ENCODE results near the gene MRPS12. TPM values are rescaled to one million over a fixed set of nuclear protein-coding genes. Genes with fewer than 3 reads are reported as not detected.

MRPS12 gene
- polyA plus RNA-seq, 4 donors, result 17.7 to 37.4 (median 26.9) TPM

DNA sequence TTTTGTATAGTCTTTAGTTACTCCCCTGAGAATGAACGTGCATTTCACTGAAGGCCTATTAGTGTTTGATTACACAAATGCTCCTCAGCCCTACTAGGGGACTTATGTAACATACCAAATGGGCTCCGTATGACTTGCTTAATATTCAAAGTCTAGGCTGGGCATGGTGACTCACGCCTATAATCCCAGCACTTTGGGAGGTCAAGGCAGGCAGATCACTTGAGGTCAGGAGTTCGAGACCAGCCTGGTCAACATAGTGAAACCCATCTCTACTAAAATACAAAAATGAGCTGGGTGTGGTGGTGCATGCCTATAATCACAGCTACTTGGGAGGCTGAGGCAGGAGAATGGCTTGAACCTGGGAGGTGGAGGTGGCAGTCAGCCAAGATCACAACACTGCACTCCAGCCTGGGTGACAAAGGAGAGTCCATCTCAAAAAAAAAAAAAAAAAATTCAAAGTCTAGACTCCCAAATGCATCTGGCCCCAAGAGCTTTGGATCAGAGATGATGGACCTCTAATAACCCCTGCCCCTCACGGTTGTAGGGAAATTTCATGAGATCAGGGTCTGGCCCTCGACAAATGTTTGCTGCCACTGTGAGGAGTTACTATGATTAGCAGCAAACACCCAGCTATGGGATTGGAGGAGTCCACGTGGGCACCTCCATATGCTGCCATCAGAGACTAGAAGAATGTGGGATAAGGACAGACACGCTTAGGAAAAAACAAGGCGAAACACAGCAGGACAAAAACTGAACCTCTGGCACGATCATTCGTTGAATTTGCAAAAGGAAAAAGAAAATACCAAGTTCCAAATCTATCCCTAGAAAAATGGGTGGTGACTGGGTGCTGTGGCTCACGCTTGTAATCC lies 40.2 kb downstream of the MRPS12 start:
- DNase-seq (ENCODE audit: low read depth in 4 of 4, low spot score in 2 of 4), result no peak

DNA sequence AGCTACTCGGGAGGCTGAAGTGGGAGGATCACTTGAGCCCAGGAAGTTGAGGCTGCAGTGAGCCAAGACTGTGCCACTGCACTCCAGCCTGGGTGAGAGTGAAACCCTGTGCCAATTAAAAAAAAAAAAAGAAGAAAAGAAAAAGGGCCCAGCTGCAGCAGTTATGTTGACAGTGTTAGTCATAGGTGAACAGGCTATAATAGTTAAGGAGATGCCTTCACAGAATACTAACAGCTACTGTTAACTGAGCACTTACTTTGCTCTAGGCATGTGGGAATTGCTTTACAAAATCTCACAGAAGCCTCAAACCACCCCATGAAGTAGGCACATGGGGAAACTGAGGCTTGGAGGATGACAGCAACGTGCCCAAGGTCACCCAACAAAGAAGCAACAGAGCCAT lies 40.9 kb downstream of the MRPS12 start:
- no peak for DNase-seq (ENCODE audit: low read depth in 4 of 4, low spot score in 2 of 4)

DNA sequence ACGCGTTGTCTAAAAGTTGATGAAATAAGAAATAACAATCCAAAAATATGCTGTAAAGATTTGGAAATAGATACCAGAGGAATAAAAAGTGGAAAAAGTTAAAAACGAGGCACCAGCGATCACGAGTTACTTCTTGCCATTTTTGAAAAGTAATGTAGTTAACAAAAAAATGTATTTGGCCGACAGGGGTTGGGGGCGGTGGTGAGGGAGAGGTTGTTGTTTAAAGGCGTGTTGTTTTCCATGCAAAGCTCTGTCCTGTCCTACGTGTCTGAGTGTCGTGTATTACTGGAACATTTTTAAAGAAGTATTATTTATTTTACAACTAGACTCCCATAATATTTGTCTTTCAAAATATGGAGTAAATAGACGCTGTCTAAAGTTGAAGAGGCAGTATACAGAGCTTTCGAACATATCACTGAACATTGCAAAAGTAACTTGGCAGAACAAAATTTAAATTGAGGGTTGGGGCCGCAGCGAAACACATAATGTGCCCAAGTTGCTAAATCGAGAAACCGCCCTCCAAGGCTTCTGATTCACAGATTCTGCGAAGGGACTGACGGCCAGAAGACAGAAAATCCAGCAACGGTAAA lies 44.0 kb downstream of the MRPS12 start:
- peak in 1 of 4 donors; percentile 59 for DNase-seq (ENCODE audit: low read depth in 4 of 4, low spot score in 2 of 4)

DNA sequence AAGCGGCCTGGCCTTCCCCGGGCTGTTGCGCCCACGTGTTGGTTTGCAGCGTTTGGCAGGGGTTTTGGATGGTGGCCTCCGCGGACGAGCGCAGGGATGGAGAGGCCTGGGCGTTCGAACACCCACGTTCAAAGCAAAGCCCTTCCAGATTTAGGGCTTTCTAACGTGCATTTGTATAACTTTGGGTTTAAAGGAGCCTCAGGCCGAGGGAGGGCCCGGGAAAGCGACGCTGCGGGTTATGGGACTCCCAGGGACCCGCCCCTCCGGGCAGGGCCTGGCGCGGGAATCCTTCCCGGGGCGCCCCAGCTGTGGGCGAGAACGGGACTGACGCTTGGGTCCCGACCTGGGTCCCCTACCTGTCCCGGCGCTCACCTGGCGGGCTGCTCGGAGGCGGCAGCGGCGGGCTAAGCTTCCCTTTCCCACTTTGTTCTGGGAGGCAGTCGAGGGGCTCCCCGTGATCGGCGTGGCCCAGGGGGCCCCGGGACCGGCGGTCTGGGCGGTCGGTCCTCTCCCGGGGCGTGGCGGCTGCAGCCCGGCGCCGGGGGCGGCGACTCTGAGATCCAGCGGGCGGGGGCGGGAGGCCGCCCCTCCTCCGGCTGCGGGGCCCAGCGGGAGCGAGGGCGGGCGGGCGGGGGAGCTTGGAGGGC lies 44.6 kb downstream of the MRPS12 start, which contains the start of gene FBXO17:
TSS of gene FBXO17 (minus strand) at position 529 of the 647 bp plus-strand sequence. CDS start 25,423 bp downstream, outside the sequence.
- peak in 3 of 4 donors; percentile 55 to 66 (median 56) for DNase-seq (ENCODE audit: low read depth in 4 of 4, low spot score in 2 of 4)

DNA sequence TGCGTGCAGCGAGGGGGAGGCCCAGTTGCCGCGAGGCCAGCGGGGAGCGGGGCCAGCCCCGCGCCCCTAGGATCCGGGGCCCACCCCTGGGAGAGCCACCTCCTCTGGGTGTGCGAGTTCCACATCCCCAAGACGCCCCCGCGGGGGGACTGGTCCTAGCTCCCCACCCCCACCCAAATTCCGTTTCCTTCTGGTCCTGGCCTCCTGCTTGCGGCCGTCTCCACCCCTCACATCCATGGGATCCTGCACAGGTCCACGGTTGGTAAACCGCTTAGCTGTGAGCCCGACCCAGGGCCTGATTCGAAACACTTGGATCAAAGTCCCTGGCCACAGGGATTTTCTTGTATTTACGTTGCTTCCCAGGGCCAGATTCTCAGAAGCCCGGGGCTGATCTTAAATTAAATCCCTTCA lies 45.1 kb downstream of the MRPS12 start:
- DNase-seq (ENCODE audit: low read depth in 4 of 4, low spot score in 2 of 4), result peak in 3 of 4 donors; percentile 36 to 55 (median 40)

DNA sequence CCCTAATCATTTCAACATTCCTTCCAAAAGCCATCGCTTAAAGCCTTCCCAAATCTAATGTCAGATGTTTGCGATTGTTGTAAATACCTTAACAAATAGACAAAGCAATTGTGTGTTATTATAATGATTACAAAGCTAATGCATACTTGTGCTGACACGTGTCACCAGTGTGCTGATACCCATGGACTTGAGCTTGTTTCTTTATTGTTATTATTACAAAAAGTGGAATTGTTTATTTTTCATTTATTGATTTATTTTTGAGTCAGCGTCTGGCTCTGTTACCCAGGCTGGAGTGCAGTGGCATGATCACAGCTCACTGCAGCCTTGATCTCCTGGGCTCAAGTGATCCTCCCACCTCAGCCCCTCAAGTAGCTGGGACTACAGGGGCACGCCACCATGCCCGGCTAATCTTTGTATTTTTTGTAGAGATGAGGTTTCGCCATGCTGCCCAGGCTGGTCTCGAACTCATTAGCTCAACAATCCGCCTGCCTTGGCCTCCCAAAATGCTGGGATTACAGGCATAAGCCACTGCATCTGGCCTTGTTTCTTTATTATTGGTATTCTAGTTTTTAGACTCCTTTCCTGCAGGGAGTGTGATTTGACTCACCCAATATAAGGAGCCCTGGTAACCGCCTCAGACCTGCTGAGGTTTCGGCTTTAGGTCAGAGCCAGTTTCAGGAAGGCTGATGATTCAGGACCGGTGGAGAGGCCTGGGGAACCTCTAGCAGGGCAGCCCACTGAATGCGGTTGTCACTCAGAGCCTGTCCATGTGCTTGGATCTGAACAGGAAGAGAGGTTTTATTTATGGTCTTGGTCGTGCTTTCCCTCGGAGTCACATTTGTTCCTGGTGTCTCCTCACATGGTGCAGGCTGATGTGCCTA lies 46.9 kb downstream of the MRPS12 start:
- DNase-seq (ENCODE audit: low read depth in 4 of 4, low spot score in 2 of 4), result no peak

DNA sequence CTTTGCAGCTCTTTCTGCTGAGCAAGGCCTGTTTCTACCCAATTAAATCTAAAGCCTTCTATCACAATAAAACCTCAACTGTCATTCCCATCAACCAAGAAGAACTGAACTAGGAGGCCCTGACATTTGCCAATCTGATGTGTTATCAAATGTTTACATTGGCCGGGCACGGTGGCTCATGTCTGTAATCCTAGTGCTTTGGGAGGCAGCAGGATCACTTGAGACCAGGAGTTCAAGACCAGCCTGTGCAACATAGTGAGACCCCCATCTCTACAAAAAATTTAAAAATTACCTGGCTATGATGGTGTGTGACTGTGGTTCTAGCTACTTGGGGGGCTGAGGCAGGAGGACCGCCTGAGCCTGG lies 47.6 kb downstream of the MRPS12 start:
- DNase-seq (ENCODE audit: low read depth in 4 of 4, low spot score in 2 of 4), result no peak

DNA sequence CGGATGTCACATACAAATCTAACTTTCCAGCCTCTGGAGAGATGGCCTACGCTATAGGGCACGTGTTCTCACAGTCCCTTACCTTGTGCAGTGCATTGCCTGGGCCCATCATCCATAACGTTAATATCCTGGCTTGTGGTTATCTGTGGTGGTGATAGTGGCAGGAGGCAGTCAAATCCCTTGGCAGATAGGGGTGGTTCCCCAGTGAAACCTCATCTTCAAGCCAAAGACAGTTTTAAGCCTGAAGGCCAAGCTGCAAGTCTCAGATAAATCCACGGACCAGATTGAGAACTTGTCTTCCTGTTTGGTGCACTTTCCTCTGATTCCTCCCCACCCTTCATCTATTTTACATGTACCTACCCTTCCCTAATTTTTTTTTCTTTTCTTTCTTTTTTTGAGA lies 49.1 kb downstream of the MRPS12 start:
- DNase-seq (ENCODE audit: low read depth in 4 of 4, low spot score in 2 of 4), result no peak

DNA sequence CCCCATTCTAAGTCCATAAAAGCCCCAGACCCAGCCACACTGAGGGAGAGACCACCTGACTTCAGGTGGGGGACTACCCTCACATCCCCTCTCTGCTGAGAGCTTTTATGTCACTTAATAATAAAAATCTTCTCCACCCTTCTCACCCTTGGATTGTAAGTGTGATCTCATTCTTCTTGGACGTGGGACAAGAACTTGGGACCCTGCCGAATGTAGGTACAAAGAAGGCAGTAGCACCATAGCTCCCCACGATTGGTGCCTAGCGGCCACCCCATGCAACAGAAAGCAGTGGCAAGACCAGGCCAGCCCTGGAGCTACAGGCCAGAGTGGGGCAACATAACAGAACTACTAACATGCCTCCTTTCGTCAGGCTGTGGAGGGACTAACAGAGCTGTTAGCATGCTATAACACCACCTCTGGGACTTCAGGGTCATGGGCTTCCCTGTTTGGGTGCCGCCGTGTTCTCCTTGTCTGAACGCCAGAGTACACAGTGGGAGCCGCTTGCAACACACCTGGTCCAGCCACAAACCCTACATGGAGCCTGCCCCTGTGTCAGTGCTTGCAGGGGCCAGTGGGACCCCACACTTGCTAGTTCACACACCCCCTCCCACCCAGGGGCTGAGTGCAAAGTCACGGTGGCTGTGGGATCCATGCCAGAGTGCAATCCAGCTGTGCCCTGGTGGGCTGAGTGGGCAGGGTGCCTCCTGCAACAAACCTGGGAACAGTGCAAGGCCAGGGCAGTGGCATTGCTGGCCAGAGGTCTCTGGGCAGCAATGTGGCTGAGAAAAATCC lies 50.0 kb downstream of the MRPS12 start:
- DNase-seq (ENCODE audit: low read depth in 4 of 4, low spot score in 2 of 4), result no peak

Other genes with a start within 250 kb of the MRPS12 start
- gene CAPN12, start 186.5 kb upstream of the MRPS12 start, polyA plus RNA-seq (ENCODE audit: insufficient read length in 4 of 4), result 10 to 100 TPM in 2 of 4 donors, 1 to 10 TPM in 2; 4.6 to 11.3 (median 7.4) TPM
- 1 to 10 TPM in 1 of 4 donors, under 1 TPM in 2, not detected in 1; 0.41 to 1.4 (median 0.71) TPM for gene LGALS7, start 157.4 kb upstream of the MRPS12 start, polyA plus RNA-seq (ENCODE audit: insufficient read length in 4 of 4)
- gene LGALS7B, start 141.7 kb upstream of the MRPS12 start, polyA plus RNA-seq (ENCODE audit: insufficient read length in 4 of 4), result 1 to 10 TPM in 2 of 4 donors, under 1 TPM in 1, not detected in 1; 0.95 to 3.2 (median 1.4) TPM
- gene LGALS4, start 118.0 kb upstream of the MRPS12 start, polyA plus RNA-seq (ENCODE audit: insufficient read length in 4 of 4), result 1 to 10 TPM in 3 of 4 donors, under 1 TPM in 1; 0.97 to 3.0 (median 2.0) TPM
- 100 to 1,000 TPM; 149 to 161 (median 153) TPM for gene ECH1, start 99.2 kb upstream of the MRPS12 start, polyA plus RNA-seq (ENCODE audit: insufficient read length in 4 of 4)
- 100 to 1,000 TPM; 434 to 500 (median 466) TPM for gene HNRNPL, start 81.0 kb upstream of the MRPS12 start, polyA plus RNA-seq (ENCODE audit: insufficient read length in 4 of 4)
- gene RINL, start 52.7 kb upstream of the MRPS12 start, polyA plus RNA-seq (ENCODE audit: insufficient read length in 4 of 4), result 10 to 100 TPM in 1 of 4 donors, 1 to 10 TPM in 3; 7.1 to 10.0 (median 8.3) TPM
- gene SIRT2, start 31.3 kb upstream of the MRPS12 start, polyA plus RNA-seq (ENCODE audit: insufficient read length in 4 of 4), result 10 to 100 TPM; 37.9 to 53.1 (median 43.9) TPM
- gene NFKBIB, start 31.0 kb upstream of the MRPS12 start, polyA plus RNA-seq (ENCODE audit: insufficient read length in 4 of 4), result 10 to 100 TPM in 2 of 4 donors, 1 to 10 TPM in 2; 8.2 to 13.4 (median 11.4) TPM
- gene CCER2, start 18.8 kb upstream of the MRPS12 start, polyA plus RNA-seq (ENCODE audit: insufficient read length in 4 of 4), result 1 to 10 TPM in 2 of 4 donors, under 1 TPM in 2; 0.47 to 1.5 (median 1.1) TPM
- gene SARS2, start 181 bp upstream of the MRPS12 start, polyA plus RNA-seq (ENCODE audit: insufficient read length in 4 of 4), result 10 to 100 TPM; 31.3 to 72.0 (median 53.4) TPM
- 10 to 100 TPM; 51.3 to 93.4 (median 81.1) TPM for gene FBXO17, start 44.8 kb downstream of the MRPS12 start, polyA plus RNA-seq (ENCODE audit: insufficient read length in 4 of 4)
- 1 to 10 TPM; 6.1 to 9.8 (median 7.8) TPM for gene FBXO27, start 101.6 kb downstream of the MRPS12 start, polyA plus RNA-seq (ENCODE audit: insufficient read length in 4 of 4)
- 1 to 10 TPM in 1 of 4 donors, under 1 TPM in 3; 0.13 to 1.5 (median 0.56) TPM for gene ACP7, start 153.4 kb downstream of the MRPS12 start, polyA plus RNA-seq (ENCODE audit: insufficient read length in 4 of 4)
- gene PAK4, start 194.8 kb downstream of the MRPS12 start, polyA plus RNA-seq (ENCODE audit: insufficient read length in 4 of 4), result 10 to 100 TPM; 42.6 to 80.8 (median 71.0) TPM

All from left renal cortex interstitium (tissue), 4 donors.